Measurements from ENCODE around the gene MAGI1.

Gene MAGI1

GRCh38 chr3:66010739-66011655, 27.7 kb downstream of the MAGI1 start:
- no peak for TF ChIP-seq TAF1 (IDR thresholded peaks at IDR 0.05; ENCODE audit: borderline replicate concordance, low read depth, low read length)
- no peak for TF ChIP-seq POLR2A (IDR thresholded peaks at IDR 0.05; ENCODE audit: low read depth, low read length)
- TF ChIP-seq POLR2AphosphoS5 (IDR thresholded peaks at IDR 0.05; ENCODE audit: low read depth, low read length): no peak
- FAIRE-seq (peak; percentile 61), DNase-seq (ENCODE audit: insufficient read length) (no peak)

GRCh38 chr3:66010348-66010738, 28.4 kb downstream of the MAGI1 start:
- DNase-seq (ENCODE audit: insufficient read length) (no peak), FAIRE-seq (no peak)
- TF ChIP-seq POLR2AphosphoS5 (IDR thresholded peaks at IDR 0.05; ENCODE audit: low read depth, low read length): no peak
- no peak for TF ChIP-seq TAF1 (IDR thresholded peaks at IDR 0.05; ENCODE audit: borderline replicate concordance, low read depth, low read length)
- no peak for TF ChIP-seq POLR2A (IDR thresholded peaks at IDR 0.05; ENCODE audit: low read depth, low read length)

GRCh38 chr3:66004244-66004643, 34.5 kb downstream of the MAGI1 start:
- FAIRE-seq: no peak

GRCh38 chr3:66001626-66002025, 37.1 kb downstream of the MAGI1 start:
- FAIRE-seq: no peak
- TF ChIP-seq POLR2AphosphoS5 (IDR thresholded peaks at IDR 0.05; ENCODE audit: low read depth, low read length) (no peak), TAF1 (IDR thresholded peaks at IDR 0.05; ENCODE audit: borderline replicate concordance, low read depth, low read length) (no peak), POLR2A (IDR thresholded peaks at IDR 0.05; ENCODE audit: low read depth, low read length) (no peak)
- no peak for DNase-seq (ENCODE audit: insufficient read length)

More at GRCh38 chr3:66004244-66004643, 34.5 kb downstream of the MAGI1 start:
- DNase-seq (ENCODE audit: insufficient read length): no peak
- TF ChIP-seq POLR2A (IDR thresholded peaks at IDR 0.05; ENCODE audit: low read depth, low read length) (no peak), TAF1 (IDR thresholded peaks at IDR 0.05; ENCODE audit: borderline replicate concordance, low read depth, low read length) (no peak), POLR2AphosphoS5 (IDR thresholded peaks at IDR 0.05; ENCODE audit: low read depth, low read length) (no peak)

GRCh38 chr3:66000506-66000905, 38.2 kb downstream of the MAGI1 start:
- FAIRE-seq: peak; percentile 48

GRCh38 chr3:65999606-66000005, 39.1 kb downstream of the MAGI1 start:
- FAIRE-seq (no peak), DNase-seq (ENCODE audit: insufficient read length) (no peak)
- TF ChIP-seq POLR2A (IDR thresholded peaks at IDR 0.05; ENCODE audit: low read depth, low read length) (no peak), POLR2AphosphoS5 (IDR thresholded peaks at IDR 0.05; ENCODE audit: low read depth, low read length) (no peak), TAF1 (IDR thresholded peaks at IDR 0.05; ENCODE audit: borderline replicate concordance, low read depth, low read length) (no peak)

More at GRCh38 chr3:66000506-66000905, 38.2 kb downstream of the MAGI1 start:
- no peak for DNase-seq (ENCODE audit: insufficient read length)
- no peak for TF ChIP-seq TAF1 (IDR thresholded peaks at IDR 0.05; ENCODE audit: borderline replicate concordance, low read depth, low read length)
- TF ChIP-seq POLR2A (IDR thresholded peaks at IDR 0.05; ENCODE audit: low read depth, low read length): no peak
- TF ChIP-seq POLR2AphosphoS5 (IDR thresholded peaks at IDR 0.05; ENCODE audit: low read depth, low read length): no peak

- DNase-seq (ENCODE audit: insufficient read length) (no peak), FAIRE-seq (no peak)
- TF ChIP-seq POLR2A (IDR thresholded peaks at IDR 0.05; ENCODE audit: low read depth, low read length) (no peak), TAF1 (IDR thresholded peaks at IDR 0.05; ENCODE audit: borderline replicate concordance, low read depth, low read length) (no peak)
These were observed 42.1 kb downstream of the MAGI1 start for GRCh38 chr3:65996589-65996988.

- no peak for TF ChIP-seq POLR2A (IDR thresholded peaks at IDR 0.05; ENCODE audit: low read depth, low read length)
- TF ChIP-seq TAF1 (IDR thresholded peaks at IDR 0.05; ENCODE audit: borderline replicate concordance, low read depth, low read length): no peak
- no peak for TF ChIP-seq POLR2AphosphoS5 (IDR thresholded peaks at IDR 0.05; ENCODE audit: low read depth, low read length)
- FAIRE-seq (no peak), DNase-seq (ENCODE audit: insufficient read length) (no peak)
These were observed 43.2 kb downstream of the MAGI1 start for GRCh38 chr3:65995515-65995914.

- FAIRE-seq (no peak), DNase-seq (ENCODE audit: insufficient read length) (no peak)
- TF ChIP-seq POLR2AphosphoS5 (IDR thresholded peaks at IDR 0.05; ENCODE audit: low read depth, low read length) (no peak), TAF1 (IDR thresholded peaks at IDR 0.05; ENCODE audit: borderline replicate concordance, low read depth, low read length) (no peak), POLR2A (IDR thresholded peaks at IDR 0.05; ENCODE audit: low read depth, low read length) (no peak)
These were observed 43.7 kb downstream of the MAGI1 start for GRCh38 chr3:65995030-65995429.

GRCh38 chr3:65993134-65993900, 45.4 kb downstream of the MAGI1 start:
- TF ChIP-seq TAF1 (IDR thresholded peaks at IDR 0.05; ENCODE audit: borderline replicate concordance, low read depth, low read length): no peak
- TF ChIP-seq POLR2A (IDR thresholded peaks at IDR 0.05; ENCODE audit: low read depth, low read length): no peak
- TF ChIP-seq POLR2AphosphoS5 (IDR thresholded peaks at IDR 0.05; ENCODE audit: low read depth, low read length): no peak
- DNase-seq (ENCODE audit: insufficient read length): no peak
- FAIRE-seq: no peak

GRCh38 chr3:65992106-65992505, 46.6 kb downstream of the MAGI1 start:
- DNase-seq (ENCODE audit: insufficient read length) (no peak), FAIRE-seq (no peak)
- TF ChIP-seq POLR2A (IDR thresholded peaks at IDR 0.05; ENCODE audit: low read depth, low read length) (no peak), TAF1 (IDR thresholded peaks at IDR 0.05; ENCODE audit: borderline replicate concordance, low read depth, low read length) (no peak), POLR2AphosphoS5 (IDR thresholded peaks at IDR 0.05; ENCODE audit: low read depth, low read length) (no peak)

All from GM12892 (cell line).